MM.1S (cell line): Measurements from ENCODE around the gene JPH3.

Source experiments
- CTCF ChIP-seq: fragments of 300-600 bp; sonication (generic); IDR thresholded peaks from 2 replicates; pipeline ENCODE4 v1.5.1; 2016; ENCODE audit warnings: antibody characterized with exemption, low read length, mixed read lengths
- EZH2 ChIP-seq: fragments of 300-600 bp; sonication (generic); optimal IDR thresholded peaks from 2 replicates; pipeline ENCODE3; 2017; ENCODE audit warnings: low read depth, mild to moderate bottlenecking, antibody characterized with exemption, low read length, mixed read lengths
- EZH2phosphoT487 ChIP-seq: fragments of 300-600 bp; sonication (generic); IDR thresholded peaks from 2 replicates; pipeline ENCODE4 v1.6.1; 2018; ENCODE audit warnings: antibody characterized with exemption, low read length

- TF ChIP-seq CTCF, result no peak
- TF ChIP-seq EZH2, result no peak
- no peak for TF ChIP-seq EZH2phosphoT487
Observed at GRCh38 chr16:87562201-87562600, 40.1 kb upstream of the JPH3 start.
